Measurements from ENCODE around the gene CRY2.
"Not testable (repeated sequence)": the region's sequence is repeated elsewhere in the genome, so short reads cannot be mapped to it uniquely, and the experiment has no call there.

CRY2 gene

DNA sequence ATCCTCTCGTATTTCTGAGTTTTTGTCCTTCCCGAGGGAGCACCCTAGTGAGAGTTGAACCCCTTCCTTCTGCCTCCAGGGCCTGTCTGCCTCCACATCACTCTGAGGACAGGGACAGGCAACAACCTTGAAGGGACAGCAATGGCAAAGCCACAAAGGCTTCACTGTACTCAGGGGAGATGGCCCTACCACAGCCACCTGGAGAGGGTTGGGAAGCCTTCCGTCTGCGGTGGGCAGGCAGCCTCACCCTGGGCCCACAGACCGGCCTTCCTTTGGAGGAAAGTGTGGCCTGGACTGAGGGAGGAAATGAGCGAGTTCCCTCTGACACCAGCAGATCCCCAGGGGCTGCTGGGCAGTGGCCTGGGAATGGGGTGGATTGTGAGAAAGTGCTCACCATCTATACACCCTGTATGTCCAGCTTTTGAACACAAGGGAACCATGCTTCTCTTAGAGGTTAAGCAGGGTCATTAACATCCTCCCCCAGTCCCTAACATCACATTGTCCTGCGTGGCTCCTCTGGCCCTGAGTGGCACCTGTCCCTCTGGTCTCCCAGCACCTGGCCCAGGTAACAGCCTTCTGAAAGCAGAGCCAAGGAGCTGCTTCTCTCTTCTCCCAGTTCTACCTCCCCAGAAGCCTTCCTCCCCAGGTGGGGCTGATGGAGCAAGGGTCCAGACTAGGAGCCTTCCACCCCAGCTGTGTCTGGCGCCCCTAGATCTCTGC lies 35.5 kb upstream of the CRY2 start:
- DNase-seq: no peak

DNA sequence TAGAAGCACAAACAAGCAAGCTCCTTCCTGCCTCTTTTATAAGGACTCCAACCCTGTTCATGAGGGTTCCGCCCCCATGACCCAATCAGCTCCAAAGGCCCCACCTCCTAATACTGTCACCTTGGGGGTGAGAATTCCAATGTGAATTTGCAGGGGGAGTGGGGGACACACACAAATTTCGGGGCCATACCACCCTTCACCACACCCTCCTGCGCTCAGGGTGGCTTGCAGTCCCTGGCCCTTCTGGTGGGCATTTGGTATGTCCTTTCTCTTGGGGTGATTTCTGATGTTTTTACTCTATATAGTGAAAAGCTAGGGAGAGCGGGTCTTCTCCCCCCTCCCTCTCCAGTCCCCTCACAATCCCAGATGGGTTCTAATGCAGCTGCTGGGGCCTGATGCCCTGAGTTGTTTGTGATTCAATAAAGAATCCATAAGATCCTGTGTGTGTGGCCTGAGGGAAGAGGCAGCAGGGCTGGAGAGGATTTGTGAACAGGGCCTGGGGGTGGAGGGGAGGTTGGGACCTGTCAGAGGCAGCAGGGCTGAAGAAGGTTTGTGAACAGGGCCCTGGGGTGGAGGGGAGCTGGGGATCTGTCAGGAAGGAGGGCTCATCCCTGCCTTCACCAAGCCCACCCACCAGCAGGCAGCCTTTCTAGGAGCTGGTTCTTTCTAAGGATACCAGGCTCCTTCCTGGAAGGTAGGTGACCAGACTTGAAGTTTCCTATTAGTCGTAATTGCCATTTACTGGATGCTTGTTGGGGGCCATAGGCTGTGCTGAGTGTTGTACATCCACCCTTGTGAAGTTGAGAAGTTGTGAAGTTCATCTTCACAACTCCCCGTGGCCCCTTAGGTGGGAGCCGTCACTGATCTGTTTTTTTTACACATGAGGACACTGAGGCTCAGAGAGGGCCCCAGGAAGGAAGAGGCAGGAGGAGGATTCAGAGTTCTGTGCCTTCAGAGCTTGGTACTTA lies 34.4 kb upstream of the CRY2 start:
- no peak for DNase-seq

DNA sequence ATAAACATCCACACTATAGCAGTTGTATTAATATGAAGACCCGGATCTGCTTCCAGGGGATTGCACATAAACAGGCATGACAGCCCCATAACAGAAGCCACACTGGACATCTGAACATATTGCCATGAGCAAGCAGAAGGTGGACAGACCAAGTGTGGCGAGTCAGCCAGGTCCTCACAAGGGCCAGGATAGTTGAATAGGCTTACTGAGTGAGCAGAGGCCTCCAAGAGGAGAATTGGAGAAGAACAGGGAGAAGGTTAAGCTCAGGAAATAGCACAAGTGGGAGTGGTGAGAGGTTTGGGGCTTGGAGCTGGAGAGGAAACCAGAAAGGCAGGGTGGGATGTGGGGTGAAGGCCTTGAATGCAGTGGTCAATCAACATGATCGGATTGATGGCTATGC lies 31.5 kb upstream of the CRY2 start:
- DNase-seq: no peak

DNA sequence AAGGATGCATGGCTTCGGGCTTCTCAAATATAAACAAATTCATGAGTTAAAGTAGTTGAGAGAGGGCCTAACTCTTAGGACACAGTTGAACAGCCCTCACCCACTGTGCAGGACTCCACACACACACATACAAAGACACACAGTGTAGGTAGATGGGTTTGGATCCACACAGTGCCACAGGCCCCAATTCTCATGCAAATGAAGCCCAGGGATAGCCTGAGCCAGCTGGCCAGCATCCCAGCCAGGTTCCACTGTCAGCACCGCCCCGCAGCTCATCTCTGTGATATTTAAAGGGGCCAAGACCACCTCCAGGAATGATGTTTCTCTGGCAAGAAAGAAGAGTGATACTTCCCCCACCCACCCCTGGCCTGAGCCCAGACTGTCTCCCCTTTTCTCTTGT lies 30.7 kb upstream of the CRY2 start:
- no peak for DNase-seq

DNA sequence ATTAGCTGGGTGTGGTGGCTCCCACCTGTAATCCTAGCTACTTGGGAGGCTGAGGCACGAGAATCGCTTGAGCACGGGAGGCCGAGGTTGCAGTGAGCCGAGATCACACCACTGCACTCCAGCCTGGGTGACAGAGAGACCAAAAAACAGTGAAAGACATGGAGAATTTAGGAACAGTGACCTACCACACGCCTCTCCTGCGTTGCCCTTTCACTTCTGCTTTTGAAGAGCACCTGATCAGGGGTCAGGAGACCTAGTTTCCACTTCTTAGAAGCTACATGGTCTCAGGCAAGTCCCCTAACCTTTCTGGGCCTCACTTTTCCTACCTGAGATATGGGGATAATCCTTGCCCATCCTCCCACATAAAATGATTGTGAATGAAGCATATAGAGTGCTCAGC lies 30.1 kb upstream of the CRY2 start:
- no peak for DNase-seq

DNA sequence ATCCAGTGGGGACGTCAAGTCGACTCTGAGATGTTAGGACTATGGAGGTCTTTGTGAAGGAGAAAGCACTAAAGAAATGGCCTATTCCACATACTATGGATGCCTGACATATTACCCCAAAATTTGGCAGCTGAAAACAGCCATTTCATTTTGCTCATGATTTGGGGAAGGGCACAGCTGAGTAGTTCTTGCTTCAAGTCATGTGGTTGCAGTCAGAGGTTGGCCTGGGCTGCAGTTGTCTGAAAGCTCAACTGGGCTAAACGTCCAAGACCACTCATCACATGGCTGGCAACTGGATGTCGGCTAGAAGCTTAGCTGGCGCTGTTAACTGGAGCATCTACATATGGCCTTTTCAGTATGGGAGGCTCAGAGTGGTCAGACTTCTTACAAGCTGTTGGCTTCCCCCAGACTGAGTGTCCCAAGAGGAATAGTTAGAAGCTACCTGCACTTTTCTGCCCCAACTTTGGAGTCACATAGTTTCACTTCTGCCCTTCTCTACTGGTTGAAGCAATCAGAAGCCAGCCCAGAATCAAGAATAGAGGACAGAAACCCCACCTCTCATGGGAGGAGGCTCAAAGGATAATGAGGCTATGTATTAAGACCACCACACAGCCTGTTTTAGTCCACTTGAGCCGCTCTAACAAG lies 28.2 kb upstream of the CRY2 start:
- DNase-seq: no peak

DNA sequence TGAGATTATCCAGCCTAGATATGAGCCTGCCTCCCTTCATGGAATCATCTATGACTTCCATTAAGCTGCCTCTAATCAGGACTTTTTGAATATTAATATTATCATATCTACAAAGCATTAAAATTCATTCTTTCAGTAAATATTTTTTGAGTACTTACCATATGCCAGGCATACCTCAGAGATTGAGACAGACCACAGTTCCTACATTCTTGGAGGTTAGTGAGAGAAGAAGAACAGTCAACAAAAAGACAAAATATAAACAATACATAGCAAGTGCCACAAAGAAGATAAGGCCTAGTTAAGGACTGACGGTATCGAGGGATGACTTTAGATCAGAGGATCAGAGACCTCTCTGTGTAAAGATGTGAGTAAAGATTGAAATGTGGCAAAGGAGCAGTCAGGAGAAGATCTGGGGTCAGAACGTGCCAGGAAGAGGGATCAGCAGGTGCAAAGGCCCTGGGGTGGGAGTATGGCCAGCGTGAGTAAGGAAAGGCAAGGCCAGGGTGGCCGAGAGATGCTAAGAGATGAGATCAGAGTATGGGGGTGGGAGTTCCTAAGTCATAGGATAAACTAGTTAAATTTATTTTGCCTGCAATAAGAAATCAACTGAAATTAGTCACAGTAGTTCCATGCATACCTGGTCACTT lies 26.9 kb upstream of the CRY2 start:
- no peak for DNase-seq

DNA sequence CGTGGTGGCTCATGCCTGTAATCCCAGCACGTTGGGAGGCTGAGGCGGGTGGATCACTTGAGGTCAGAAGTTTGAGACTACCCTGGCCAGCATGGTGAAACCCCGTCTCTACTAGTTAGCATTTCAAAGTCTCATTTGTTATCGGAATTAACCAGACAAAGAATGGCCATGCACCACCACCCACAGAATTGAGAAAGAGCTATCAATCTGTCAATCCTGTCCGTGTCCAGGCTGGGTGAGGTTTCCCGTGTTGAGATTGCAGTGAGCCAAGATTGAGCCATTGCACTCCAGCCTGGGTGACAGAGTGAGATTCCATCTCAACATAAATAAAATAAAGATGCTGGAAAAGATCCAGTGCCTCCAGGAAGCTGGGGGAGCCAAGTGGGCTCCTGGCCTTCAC lies 20.8 kb upstream of the CRY2 start:
- DNase-seq: not testable (repeated sequence)

DNA sequence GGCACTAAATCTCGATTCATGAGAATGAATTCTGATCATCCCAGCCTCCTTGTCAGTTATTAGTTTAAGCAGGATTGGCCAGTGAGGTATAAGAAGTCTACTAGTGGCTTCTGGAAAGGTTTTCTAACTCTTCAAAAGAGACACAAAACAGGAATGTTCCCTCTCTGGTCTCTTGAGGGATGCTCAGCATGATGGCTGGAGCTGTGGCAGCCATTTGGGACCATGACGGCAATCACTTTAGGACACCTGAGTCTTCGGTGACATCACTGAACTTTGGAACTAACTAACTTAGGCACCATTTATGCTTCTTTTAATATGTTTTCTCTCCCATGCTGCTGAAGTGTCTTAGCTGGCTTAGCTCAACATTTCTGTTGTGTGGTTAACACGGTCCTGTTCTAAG lies 20.2 kb upstream of the CRY2 start:
- no peak for DNase-seq

DNA sequence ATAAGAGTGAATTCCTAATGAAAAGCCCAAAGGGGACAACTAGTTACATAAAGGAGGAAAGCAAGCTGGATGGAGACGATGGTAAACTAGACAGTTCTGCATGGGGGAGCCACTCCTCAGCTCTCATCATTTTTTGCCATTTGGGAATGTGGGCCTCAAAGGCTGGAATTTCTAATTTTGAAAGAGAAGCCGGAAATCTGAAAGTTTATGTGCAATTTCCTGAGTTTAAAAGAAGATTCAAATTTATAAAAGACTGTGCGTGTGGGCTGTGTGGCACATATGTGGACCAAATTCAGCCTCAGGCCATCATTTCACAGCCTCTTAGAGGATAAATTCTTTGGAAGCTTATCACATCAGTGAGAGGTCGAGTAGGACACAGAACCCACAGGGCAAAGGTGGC lies 18.3 kb upstream of the CRY2 start:
- no peak for DNase-seq

DNA sequence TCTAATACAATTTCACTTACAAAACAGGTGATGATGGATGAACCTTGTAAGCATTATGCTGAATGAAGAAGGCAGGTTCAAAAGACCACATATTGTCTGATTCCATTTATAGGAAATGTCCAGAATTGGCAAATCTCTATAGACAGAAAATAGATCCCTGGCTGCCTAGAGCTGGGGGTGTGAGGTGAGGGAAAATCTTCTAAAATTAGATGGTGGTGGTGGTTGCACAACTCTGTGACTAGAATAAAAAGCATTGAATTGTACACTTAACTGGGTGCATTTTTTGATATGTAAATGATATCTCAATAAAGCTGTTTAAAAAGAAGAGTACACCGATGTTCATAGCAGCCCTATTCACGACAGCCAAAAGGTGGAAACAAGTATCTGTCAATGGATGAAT lies 16.7 kb upstream of the CRY2 start:
- DNase-seq: no peak

DNA sequence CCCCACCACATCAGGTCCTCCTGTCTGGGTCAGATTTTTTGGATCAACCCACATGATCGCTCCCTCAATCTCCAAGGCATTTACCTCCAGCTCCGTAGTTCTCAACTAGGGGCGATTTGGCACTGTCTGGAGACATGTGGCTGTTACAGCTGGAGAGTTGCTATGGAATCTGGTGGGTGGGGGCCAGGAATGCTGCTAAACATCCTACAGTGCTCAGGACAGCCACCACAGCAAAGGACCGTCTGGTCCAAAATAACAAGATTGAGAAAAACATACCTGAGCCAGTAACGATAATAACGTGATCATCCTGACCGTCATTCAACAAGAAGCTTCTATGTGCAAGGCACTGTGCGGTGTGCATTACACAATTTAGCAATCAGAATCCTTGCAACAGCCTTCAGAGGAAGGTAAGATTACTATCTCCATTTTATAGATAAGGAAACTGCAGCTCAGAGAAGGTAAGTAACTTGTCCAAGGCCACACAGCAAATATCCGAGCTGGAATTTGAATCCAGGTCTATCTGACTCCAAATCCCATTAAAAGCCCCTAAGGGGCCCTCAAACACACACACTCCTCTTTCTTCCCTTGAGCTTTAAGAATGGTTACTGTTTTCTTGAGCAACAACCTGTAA lies 14.3 kb upstream of the CRY2 start:
- no peak for DNase-seq

DNA sequence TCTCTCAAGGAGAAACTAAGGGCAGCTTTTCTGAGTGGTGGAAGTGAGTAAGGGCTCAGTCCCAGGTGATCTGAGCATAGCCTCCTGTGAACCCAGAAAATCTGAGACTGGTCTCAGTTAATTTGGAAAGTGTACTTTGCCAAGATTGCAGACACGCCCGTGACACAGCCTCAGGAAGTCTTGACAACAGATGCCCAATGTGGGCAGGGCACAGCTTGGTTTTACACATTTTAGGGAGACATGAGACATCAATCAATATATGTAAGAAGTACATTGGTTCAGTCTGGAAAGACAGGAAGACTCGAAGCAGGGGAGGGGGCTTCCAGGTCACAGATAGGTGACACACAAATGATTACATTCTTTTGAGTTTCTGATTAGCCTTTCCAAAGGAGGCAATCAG lies 13.5 kb upstream of the CRY2 start:
- DNase-seq: no peak

DNA sequence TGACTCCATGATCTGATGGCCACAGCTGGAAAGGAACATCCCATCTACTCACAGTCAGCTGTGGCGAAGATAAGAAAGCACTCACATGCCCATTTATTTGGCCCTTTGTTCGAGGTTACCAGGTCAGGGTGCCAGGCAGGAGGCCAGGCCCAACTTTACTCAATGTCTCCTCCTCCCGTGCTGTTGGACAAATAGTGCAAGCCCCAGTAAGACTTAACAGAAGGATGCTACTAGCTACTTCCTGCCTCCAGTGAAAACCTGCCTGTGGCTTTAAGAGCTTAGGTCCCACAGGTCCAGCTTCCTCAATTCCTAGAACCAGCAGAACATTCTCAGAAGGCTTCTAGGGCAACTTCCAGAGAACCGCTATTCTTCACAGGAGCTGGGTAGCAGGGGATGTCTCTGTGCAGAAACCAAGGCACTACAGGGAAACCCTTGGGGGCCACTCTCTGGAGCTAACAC lies 12.9 kb upstream of the CRY2 start:
- no peak for DNase-seq

DNA sequence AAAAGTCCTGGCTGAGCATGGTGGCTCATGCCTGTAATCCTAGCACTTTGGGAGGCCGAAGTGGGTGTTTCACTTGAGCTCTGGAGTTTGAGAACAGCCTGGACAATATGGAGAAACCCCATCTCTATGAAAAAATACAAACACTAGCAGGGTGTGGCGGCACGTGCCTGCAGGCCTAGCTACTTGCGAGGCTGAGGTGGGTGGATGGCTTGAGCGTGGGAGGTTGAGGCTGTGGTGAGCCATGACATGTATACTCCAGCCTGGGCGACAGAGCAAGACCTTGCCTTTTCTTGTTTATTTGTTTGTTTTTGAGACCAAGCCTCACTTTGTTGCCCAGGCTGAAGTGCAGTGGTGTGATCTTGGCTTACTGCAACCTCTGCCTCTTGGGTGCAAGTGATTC lies 8.1 kb upstream of the CRY2 start:
- DNase-seq: no peak

DNA sequence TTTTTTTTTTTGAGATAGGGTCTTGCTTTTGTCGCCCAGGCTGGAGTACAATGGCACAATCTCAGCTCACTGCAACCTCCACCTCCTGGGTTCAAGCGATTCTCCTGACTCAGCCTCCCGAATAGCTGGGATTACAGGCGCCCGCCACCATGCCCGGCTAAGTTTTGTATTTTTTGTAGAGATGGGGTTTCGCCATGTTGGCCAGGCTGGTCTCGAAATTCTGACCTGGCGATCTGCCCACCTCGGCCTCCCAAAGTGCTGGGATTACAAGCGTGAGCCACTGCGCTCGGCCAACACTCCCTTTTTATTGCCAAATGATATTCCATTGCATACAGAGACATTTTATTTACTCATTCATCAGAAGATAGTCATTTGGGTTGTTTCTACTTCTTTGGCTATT lies 7.0 kb upstream of the CRY2 start:
- not testable (repeated sequence) for DNase-seq

DNA sequence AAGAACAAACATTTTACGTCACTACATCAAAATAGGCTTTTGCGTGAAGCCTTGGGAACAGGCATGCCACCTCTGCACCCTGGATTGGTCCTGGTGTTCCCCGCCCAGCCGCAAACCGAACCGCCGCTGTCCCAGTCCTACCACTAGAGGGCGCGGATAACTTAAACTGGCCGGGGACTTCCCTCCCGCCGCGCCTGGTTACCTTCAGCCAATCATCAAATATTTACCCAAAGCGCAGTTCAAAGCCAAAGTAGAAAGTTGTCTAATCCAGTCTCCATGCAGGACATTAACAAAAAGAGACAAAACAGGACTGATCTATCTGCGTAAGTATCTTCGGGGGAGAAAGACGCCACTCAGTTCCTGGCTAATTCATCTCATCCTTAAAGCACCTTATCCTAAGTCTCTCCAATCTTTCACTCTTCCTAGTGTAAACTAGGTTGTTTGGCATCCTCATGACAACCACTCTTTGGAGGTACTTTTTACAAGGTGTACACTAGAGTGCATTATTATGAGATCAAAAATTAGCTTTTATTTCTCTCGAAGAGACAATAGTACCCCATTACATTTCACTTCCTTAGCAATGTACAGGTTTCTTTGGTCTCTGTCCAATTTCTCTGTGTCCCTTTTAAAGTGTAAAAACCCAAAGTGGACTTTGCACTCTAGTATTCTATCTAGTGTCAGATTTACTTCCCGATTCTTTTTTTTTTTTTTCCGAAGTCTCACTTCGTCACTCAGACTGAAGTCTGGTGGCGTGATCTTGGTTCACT lies 3.9 kb upstream of the CRY2 start:
- peak; percentile 94 for DNase-seq

DNA sequence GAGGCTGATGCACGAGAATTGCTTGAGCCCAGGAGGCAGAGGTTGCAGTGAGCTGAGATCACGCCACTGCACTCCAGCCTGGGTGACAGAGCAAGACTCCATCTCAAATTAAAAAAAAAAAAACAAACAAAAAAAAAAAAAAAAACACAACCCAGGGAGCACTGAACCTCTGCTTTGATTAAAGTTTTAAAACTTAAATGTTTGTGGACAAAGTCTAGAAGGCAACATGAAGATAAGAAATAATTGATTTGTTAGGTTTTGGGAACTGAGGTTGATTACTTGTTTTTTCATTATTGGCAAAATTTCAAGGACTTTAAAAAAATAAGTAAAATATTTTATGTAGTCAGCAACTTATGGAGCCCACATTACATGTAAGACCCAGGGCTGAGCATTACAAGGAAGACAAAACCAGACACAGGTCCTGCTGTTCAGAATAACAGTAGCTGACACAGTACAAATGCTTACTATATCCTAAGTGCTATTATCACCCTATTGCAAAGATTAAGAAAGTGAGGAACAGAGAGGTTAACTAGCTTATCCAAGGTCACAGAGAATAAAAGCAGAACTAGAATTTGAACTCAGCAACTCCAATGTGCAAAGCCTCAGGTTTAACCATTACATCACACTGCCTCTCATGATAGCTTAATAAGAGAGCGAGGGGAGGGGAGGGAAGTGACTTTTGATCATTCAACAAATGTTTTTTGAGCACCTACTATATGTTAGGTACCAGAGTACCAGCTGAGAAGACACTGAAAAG lies 2.3 kb upstream of the CRY2 start:
- no peak for DNase-seq

DNA sequence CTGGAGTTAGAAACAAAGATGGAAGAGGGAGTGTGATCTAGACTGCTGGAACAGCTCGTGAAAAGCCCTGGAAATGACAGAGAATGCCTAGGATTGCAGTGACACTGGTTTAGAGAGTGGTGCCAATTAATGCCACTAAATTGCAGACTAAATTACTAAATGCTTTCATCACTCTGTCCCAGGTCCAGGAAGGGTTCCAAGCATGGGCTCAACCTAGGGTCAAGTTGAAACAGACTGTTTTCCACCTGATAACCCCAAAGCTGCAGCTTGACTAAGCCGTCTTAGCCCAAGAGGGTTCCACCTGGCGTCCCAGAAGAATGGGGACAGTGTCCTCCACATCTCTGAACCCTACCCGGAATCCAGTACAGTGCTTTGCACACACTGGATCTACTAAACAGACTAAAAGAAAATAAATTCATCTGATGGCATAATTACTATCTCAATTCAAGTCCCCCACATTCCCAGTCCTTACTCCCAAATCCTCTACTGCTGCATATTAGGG lies 1.1 kb upstream of the CRY2 start:
- no peak for DNase-seq

DNA sequence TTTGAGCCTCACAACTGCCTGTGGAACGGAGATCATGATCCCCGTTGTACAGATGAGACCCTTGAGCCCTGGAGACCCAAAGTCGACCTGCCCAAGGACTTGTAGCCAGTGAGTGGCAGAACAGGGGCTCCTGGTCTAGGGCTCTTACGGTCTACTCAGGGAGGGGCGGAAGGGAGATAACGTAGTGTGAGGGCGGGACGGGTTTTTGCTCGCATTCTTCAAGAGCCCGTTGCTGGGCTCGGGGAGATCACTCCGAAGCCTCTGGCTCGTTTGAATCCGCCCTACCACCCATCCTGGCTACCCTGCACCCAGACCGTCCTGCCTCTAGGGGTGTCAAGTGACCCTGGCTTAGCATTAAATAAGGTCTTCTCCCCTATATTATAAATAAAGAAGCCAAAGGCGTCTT lies 639 bp downstream of the CRY2 start:
- DNase-seq: peak; percentile 55

DNA sequence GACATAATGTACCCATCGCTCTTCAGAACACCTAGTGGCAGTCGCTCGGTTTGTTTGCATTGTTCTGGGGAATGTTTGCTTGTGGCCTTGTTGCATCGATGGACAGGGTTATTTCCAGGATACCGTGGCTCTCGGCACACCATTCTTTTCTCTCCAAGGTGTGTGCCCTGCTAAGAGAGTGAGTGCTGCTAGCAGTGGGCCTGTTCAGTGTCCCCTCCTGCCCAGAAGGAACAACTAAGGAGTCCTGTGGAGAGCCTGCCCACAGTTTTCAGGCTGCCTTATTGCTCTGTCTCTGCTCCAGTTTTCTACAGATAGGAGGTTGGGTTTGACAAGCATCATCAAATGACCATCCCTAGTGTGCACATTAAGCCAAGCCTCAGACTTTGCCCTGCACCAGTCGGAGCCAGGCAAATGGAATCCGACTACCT lies 1.4 kb downstream of the CRY2 start:
- DNase-seq: no peak

Data from CD4-positive, alpha-beta T cell treated with Interleukin-15 for 1 hour (primary cell).